Measurements from ENCODE around the gene MYOT. TPM values are rescaled to one million over a fixed set of nuclear protein-coding genes. Genes with fewer than 3 reads are reported as not detected.

The MYOT gene
- total and polyA plus RNA-seq, 8 donors: 0.19 to 1.2 (median 0.43) TPM; not detected in 2

- Histone ChIP-seq H3K4me3 (no peak overlapping the region), H3K9me3 (no peaks in the 10 kb centered on the region), H3K27me3 (no peaks in the 10 kb centered on the region), H3K36me3 (no peaks in the 10 kb centered on the region), H3K27ac (no peak overlapping the region), H3K4me1 (no peaks in the 10 kb centered on the region)
- intact Hi-C loops (cut with DNase I): no loop called here
- no peak for ATAC-seq
- TF ChIP-seq, protein P1, sequence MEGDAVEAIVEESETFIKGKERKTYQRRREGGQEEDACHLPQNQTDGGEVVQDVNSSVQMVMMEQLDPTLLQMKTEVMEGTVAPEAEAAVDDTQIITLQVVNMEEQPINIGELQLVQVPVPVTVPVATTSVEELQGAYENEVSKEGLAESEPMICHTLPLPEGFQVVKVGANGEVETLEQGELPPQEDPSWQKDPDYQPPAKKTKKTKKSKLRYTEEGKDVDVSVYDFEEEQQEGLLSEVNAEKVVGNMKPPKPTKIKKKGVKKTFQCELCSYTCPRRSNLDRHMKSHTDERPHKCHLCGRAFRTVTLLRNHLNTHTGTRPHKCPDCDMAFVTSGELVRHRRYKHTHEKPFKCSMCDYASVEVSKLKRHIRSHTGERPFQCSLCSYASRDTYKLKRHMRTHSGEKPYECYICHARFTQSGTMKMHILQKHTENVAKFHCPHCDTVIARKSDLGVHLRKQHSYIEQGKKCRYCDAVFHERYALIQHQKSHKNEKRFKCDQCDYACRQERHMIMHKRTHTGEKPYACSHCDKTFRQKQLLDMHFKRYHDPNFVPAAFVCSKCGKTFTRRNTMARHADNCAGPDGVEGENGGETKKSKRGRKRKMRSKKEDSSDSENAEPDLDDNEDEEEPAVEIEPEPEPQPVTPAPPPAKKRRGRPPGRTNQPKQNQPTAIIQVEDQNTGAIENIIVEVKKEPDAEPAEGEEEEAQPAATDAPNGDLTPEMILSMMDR (IDR thresholded peaks at IDR 0.05): no peak
- FAIRE-seq: no peak
- DNase-seq: no peak
Measured at GRCh38 chr5:137826067-137826466, 41.6 kb upstream of the MYOT start.

DNA sequence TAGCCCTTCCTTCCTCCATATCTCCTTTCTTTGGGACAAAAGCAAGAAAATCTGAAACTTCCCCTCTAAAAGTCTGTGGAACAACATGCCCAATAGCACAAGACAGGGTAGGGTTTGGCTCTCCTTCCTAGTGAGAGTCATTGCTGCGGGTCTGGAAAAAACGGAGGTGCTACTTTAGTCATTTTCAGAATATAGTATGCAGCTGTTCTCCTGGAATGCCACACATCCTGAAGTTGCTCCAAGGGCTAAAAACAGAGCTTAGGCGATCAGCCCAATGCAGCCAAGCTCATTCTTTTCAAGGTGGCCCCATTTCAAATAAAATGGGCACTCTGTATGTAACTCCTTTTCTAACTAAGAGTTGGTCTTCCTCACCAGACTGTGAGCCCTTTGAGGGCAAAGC is 39.5 kb upstream of the MYOT start:
- intact Hi-C loops (cut with DNase I): no loop called here
- FAIRE-seq (no peak), DNase-seq (no peak), ATAC-seq (no peak)
- H3K4me3 ChIP-seq: no peak overlapping the region
- no peak overlapping the region for H3K27ac ChIP-seq
- H3K9me3 ChIP-seq: no peaks in the 10 kb centered on the region
- no peaks in the 10 kb centered on the region for H3K27me3 ChIP-seq
- no peaks in the 10 kb centered on the region for H3K36me3 ChIP-seq
- TF ChIP-seq, protein P1 (IDR thresholded peaks at IDR 0.05): no peak
- WGBS, 2 donors: 79 to 89% methylated on average over 3 of the region's 3 CpGs
- no peaks in the 10 kb centered on the region for H3K4me1 ChIP-seq

DNA sequence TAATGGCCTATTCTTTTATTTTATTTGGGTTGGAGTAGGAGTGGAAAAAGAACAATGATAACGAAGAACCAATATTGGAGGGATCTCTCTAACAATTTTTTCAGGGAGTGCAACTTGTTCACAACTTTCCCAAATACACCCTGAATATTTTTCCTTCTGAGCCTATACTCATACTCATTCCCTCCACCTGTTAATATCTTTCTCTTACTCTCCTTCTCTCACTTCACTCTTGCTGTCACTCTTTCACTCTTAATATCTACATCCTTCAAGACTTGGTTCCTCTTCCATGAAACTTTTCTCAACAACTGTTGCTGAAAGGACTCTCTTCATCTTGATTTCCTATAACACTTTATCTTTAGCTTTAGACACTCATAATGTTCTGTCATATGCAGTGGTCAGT is 39.0 kb upstream of the MYOT start:
- intact Hi-C loops (cut with DNase I): no loop called here
- no peak for ATAC-seq
- no peaks in the 10 kb centered on the region for H3K27me3 ChIP-seq
- H3K27ac ChIP-seq: no peak overlapping the region
- no peak for DNase-seq
- no peak overlapping the region for H3K4me3 ChIP-seq
- 94 to 95% methylated on average over 1 of the region's 1 CpG for WGBS, 2 donors
- FAIRE-seq: no peak
- H3K9me3 ChIP-seq: no peaks in the 10 kb centered on the region
- H3K36me3 ChIP-seq: no peaks in the 10 kb centered on the region
- H3K4me1 ChIP-seq: no peaks in the 10 kb centered on the region
- TF ChIP-seq, protein P1 (IDR thresholded peaks at IDR 0.05): no peak

DNA sequence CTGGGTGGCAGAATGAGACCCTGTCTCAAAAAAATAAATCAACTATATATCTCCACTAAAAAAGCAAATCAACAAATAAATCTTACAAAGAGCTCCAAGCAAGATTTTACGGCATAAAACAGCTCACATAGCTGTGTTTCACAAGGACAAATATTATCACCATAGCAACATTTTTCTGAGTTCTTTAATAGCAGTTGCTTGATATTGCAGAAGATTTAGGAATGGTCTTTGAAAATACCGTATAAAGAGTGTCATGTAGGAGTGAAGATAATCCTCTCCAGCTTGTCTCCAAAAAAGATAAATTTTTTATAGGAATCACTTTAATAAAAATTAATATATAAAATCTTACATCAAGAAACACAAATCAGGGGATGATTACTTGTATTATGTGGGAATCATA is 36.6 kb upstream of the MYOT start:
- intact Hi-C loops (cut with DNase I): no loop called here
- H3K9me3 ChIP-seq: no peaks in the 10 kb centered on the region
- TF ChIP-seq, protein P1 (IDR thresholded peaks at IDR 0.05): no peak
- no peak overlapping the region for H3K27ac ChIP-seq
- no peaks in the 10 kb centered on the region for H3K27me3 ChIP-seq
- no peaks in the 10 kb centered on the region for H3K36me3 ChIP-seq
- DNase-seq: no peak
- FAIRE-seq: no peak
- H3K4me1 ChIP-seq: no peaks in the 10 kb centered on the region
- no peak overlapping the region for H3K4me3 ChIP-seq
- no peak for ATAC-seq
- WGBS, 2 donors: 85 to 86% methylated on average over 2 of the region's 2 CpGs

DNA sequence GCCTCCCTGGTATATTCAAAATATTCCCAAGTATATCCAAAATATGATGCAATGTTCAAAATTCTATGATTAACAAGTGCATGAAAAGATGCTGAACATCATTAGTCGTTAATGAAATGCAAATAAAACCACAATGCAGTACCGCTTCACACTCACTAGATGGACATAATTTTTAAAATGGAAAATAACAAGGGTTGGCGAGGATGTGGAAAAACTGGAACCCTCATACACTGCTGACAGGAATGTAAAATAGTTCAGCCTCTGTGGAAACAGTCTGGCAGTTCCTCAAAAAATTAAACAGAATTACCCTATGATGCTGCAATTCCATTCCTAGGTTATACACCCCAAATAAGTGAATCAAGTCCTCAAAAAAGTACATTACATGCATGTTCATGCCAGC is 36.1 kb upstream of the MYOT start:
- FAIRE-seq (no peak), DNase-seq (no peak), ATAC-seq (no peak)
- H3K4me3 ChIP-seq: no peak overlapping the region
- intact Hi-C loops (cut with DNase I): no loop called here
- no peaks in the 10 kb centered on the region for H3K27me3 ChIP-seq
- TF ChIP-seq, protein P1 (IDR thresholded peaks at IDR 0.05): no peak
- H3K9me3 ChIP-seq: no peaks in the 10 kb centered on the region
- H3K4me1 ChIP-seq: no peaks in the 10 kb centered on the region
- no peak overlapping the region for H3K27ac ChIP-seq
- H3K36me3 ChIP-seq: no peaks in the 10 kb centered on the region
- 80 to 88% methylated on average over 3 of the region's 3 CpGs for WGBS, 2 donors

All from pancreas (tissue), 10 donors.